Embryonic facial prominence (tissue), 1 donor: ENCODE measurements around the gene TMEM87B.
"Not testable (repeated sequence)": the region's sequence is repeated elsewhere in the genome, so short reads cannot be mapped to it uniquely, and the experiment has no call there.

ENCODE experiments used
- DNase-seq: peaks from one replicate; pipeline ENCODE4 v3.0.0-alpha.2; 2016; ENCODE audit errors: extremely low spot score

Gene TMEM87B

DNA sequence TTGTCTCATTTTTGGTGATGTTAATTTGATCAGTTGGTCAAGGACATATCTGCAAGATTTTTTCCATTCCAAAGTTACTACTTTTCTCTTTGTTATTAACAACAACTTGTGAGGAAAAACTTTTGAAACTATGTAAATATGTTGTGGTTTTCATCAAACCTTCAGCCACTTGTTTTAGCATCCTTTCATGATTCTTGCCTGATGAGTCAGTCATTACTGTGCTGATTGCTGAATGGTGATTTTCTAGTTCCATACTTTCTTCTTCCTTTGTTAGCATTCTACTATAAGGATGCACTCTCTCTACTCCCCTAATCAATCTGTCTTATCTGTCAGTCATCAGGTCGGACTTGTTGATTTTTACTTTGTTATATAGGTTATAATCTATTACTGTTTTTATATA lies 10.9 kb downstream of the TMEM87B start:
- DNase-seq = no peak

DNA sequence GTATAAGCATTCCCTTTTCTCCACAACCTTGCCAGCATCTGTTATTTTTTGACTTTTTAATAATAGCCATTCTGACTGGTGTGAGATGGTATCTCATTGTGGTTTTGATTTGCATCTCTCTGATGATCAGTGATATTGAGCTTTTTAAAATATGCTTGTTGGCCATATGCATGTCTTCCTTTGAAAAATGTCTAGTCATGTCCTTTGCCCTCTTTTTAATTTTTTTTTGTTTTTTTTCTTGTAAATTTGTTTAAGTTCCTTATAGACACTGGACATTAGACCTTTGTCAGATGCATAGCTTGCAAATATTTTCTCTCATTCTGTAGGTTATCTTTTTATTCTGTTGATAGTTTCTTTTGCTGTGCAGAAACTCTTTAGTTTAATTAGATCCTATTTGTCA lies 14.7 kb downstream of the TMEM87B start:
- DNase-seq = not testable (repeated sequence)

DNA sequence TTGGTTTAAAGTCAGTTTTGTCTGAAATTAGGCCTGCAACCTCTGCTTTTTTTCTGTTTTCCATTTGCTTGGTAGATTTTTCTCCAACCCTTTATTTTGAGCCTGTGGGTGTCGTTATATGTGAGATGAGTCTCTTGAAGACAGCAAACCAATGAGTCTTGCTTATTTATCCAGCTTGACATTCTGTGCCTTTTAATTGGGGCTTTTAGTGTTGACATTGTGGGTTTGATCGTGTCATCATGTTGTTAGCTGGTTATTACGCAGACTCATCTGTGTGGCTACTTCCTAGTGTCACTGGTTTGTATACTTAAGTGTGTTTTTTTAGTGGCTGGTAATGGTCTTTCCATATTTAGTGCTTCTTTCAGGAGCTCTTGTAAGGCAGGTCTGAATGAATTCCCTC lies 18.8 kb downstream of the TMEM87B start:
- no peak for DNase-seq

- no peak for DNase-seq
Measured at GRCh38 chr2:112074506-112074905, 19.4 kb downstream of the TMEM87B start.

DNA sequence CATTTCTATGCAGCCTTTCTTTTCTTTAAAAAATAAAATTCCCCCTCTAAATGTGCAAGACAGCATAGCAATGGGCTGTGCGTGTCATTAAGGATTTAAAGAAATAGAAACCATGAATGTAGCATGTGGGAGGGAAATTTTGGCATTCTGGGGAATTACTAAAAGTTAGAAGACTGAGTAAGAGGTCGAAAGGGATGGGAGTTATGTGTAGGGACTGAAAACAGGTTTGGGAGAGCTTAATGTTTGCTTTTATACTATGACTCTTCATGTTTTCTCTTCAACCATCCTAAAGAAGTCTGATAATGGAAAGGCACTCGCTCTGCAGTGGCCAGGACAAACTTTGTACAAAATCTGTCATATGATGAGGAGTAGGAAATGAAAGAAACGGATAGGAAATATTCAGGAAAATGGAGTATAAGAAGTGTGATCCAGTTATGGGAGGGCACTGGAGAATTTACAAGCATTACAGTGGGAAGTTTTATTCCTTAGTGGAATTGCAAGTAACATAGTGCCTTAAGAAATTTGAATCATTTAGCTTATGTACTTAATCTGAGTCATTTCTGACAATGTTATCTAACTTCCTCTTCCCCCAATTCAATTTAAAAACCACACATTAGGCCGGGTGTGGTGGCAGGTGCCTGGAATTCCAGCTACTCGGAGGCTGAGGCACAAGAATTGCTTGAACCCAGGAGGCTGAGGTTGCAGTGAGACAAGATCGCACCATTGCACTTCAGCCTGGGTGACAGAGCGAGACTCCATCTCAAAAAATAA lies 20.6 kb downstream of the TMEM87B start:
- DNase-seq = no peak

DNA sequence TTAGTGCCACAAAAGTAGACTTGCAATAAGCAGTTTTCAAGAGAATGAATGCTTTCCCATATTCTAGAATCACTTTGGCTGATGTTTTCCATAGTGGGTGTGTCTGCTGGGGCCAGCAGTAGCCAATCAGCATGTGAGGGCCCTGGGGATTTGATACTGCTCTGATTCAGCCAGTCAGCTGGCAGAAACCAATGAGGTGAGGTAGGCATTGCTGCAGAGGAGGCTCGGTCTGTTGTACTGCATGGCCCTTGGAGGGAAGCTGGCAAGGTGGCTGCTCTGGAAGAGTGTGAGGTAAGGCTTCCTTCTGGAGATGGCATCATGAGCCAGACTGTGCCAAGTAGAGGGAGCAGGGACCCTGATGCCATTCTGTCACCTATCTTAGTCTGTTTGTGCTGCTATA lies 22.7 kb downstream of the TMEM87B start:
- no peak for DNase-seq

GRCh38 chr2:112081262-112081661 lies 26.2 kb downstream of the TMEM87B start:
- no peak for DNase-seq

GRCh38 chr2:112084689-112085374 lies 29.8 kb downstream of the TMEM87B start:
- no peak for DNase-seq

- DNase-seq = no peak
Measured at GRCh38 chr2:112085375-112085730, 30.3 kb downstream of the TMEM87B start.

DNA sequence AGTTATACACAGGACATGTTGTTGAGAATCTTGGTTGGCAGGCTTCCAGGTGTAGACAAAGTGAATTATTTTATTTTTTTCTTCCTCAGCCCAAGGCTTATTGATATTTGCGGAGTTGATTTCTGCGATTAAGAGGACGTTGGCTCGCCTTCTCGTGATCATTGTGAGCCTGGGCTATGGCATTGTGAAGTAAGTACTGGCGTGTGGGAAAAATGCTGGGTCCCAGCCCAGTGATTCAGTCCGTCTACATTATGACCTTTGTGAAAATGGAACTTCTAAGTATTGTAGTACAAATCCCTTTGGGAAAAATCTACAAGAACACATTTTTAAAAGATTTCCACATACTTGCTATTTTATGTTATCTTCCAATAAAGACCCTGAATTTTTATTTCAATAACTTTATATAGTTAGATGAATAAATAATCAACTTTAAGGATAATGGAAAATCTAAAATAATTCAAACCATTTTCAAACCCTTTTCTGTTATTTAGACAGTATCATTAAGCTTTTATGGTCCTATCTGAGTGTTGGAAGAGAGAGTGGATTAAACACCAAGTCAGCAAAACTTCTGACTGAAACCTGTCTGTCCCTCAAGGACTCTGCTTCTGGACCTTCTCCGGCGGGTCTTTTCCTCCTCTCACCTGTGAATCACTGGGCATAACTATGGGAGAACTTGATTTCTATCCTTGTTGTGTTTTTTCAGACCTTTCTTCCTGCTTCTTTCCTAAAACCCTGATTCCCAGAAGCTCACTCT lies 31.0 kb downstream of the TMEM87B start:
- DNase-seq = no peak

GRCh38 chr2:112087346-112088020 lies 32.4 kb downstream of the TMEM87B start:
- DNase-seq = no peak

DNA sequence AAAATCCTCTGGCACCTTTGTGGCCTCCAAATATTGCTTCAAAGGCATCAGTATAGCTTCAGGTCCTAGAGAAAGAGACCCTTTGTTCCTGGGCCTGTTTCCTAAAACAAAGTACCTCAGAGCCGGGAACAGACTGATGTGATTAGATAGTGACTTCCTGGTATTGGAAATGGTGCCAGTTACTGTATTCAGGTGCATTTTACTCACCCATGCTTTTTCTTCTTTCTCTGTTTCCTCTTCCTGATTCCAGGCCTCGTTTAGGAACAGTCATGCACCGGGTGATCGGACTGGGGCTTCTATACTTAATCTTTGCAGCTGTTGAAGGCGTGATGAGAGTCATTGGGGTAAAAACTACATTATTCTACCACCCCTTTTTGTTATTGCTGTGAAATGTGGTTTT lies 34.3 kb downstream of the TMEM87B start:
- DNase-seq = no peak

GRCh38 chr2:112092286-112093041 lies 37.4 kb downstream of the TMEM87B start:
- DNase-seq = no peak

GRCh38 chr2:112093216-112093615 lies 38.1 kb downstream of the TMEM87B start:
- DNase-seq = no peak

DNA sequence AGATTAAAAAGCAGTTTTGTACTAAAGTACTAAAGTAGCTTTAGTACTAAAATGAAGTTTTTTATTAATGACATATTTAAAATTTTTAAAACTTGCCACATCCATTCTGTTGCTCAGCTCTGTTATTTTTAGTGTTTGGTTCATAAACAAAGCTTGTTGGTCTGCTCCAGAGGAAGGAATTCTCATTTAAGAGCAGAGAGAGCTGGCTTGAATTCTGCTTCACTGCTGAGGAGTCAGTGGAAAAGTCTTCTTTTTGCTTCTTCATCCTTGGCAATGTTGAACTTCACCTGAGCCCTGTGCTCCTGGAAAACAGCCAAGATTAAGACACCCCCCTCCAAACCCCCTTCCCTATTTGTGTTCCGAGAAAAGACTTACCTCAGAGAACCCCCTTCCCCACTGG lies 40.6 kb downstream of the TMEM87B start:
- DNase-seq = no peak

DNA sequence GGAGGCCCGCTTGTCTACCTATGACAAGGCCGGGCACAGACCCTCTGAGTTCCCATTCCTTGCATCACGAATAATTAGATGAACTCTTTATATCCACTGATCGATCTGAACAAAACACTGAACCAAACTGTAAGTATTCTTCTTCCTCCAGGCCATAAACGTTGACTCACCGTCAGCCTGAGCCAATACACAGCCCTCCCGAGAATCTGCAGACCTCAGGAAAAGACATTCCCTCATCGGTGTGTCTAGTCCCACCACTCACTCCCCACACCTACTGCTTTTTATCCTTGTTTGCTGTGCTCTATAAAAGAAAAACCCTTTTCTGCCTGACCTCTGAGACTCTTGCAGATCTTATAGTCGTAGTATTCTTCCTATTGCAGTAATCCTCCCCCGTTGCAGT lies 41.0 kb downstream of the TMEM87B start:
- DNase-seq = no peak

DNA sequence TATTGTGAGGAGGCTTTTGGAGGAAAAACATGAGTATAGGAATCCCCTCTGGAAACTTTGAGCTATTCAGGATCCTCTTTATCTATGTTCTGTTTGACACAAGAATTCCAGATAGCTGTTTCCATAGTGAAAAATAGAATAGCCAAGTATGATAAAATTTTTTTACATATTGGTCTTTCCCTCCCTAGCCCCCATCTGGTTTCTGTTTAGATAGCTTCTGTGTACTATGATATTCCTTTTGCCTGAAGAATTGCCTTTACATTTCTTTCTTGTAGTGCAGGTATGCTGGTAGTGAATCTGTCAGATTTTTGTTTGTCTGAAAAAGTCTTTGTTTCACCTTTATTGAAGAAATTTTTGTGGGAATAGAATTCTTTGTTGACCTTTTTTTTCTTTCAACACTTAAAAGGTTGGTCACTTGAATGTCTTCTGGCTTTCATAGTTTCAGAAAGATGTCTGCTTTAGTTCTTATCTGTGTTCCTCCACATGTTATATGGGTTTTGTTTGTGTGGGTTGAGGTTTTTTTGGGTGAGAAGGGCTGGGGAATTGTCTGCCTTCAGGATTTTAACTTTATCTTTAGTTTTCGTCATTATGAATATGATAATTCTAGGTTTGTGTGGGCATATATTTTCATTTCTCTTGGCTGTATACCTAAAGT lies 53.2 kb downstream of the TMEM87B start:
- no peak for DNase-seq

- DNase-seq = no peak
Measured at GRCh38 chr2:112109278-112109677, 54.2 kb downstream of the TMEM87B start.

DNA sequence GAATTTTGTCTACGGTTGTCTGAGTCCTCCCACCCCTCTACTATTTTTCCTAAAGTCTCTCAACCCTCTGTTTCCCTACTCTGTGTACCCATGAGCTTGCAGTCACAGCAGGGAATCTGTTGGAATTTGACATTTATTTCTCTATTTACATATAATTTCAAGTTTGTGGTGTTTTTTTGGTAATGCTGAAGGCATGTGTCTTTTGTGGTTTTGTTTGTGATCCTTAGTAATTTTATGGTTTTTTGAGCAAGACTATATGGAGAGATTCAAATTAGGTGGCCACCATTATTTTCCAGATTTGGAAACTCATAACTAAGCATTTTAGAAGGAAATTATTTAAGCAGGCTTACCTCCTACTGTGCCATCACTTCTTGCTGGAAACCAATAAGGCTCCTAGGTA lies 55.9 kb downstream of the TMEM87B start:
- no peak for DNase-seq

- not testable (repeated sequence) for DNase-seq
Measured at GRCh38 chr2:112113354-112113753, 58.3 kb downstream of the TMEM87B start.

- DNase-seq = no peak
Measured at GRCh38 chr2:112118148-112118547, 63.1 kb downstream of the TMEM87B start.
